ENCODE results near the gene PRSS58.

Gene PRSS58

GRCh38 chr7:142263598-142264380 is 5.9 kb upstream of the PRSS58 start:
- Histone ChIP-seq H3K9me3 (ENCODE audit: insufficient read depth, low read length, severe bottlenecking) (no peaks in the 10 kb centered on the region), H3K27me3 (ENCODE audit: insufficient read depth, low read length, poor library complexity) (no peaks in the 10 kb centered on the region), H3K9ac (ENCODE audit: low read depth, low read length) (no peak overlapping the region), H3K27ac (ENCODE audit: low read length) (no peak overlapping the region), H3K36me3 (ENCODE audit: insufficient read depth, low read length) (no peaks in the 10 kb centered on the region), H2AFZ (ENCODE audit: low read depth, low read length) (no peak overlapping the region), H3K79me2 (ENCODE audit: insufficient read depth, low read length) (no peaks in the 10 kb centered on the region), H3K4me3 (ENCODE audit: low read depth in 1 of 2, low read length in 2 of 2) (no peak overlapping the region), H3K4me1 (ENCODE audit: insufficient read depth, low read length) (no peaks in the 10 kb centered on the region), H4K20me1 (ENCODE audit: insufficient read depth, low read length) (no peaks in the 10 kb centered on the region), H3K4me2 (ENCODE audit: insufficient read depth, low read length) (no peak overlapping the region)
- DNase-seq (no peak), ATAC-seq (ENCODE audit: insufficient read depth, low read depth) (no peak)
- no peak for TF ChIP-seq CTCF (IDR thresholded peaks at IDR 0.05; ENCODE audit: borderline replicate concordance, extremely low read depth, low read length, poor library complexity, severe bottlenecking)
- no peak for TF ChIP-seq EZH2 (IDR thresholded peaks at IDR 0.05; ENCODE audit: borderline replicate concordance, low read depth, low read length, severe bottlenecking)

GRCh38 chr7:142250705-142251104 is 7.2 kb downstream of the PRSS58 start:
- H4K20me1 ChIP-seq (ENCODE audit: insufficient read depth, low read length) = no peaks in the 10 kb centered on the region
- no peak overlapping the region for H3K9ac ChIP-seq (ENCODE audit: low read depth, low read length)
- no peak overlapping the region for H3K4me2 ChIP-seq (ENCODE audit: insufficient read depth, low read length)
- H3K4me1 ChIP-seq (ENCODE audit: insufficient read depth, low read length) = no peaks in the 10 kb centered on the region
- ATAC-seq (ENCODE audit: insufficient read depth, low read depth) = no peak
- no peak overlapping the region for H2AFZ ChIP-seq (ENCODE audit: low read depth, low read length)
- no peak overlapping the region for H3K27ac ChIP-seq (ENCODE audit: low read length)
- no peaks in the 10 kb centered on the region for H3K27me3 ChIP-seq (ENCODE audit: insufficient read depth, low read length, poor library complexity)
- no peaks in the 10 kb centered on the region for H3K36me3 ChIP-seq (ENCODE audit: insufficient read depth, low read length)
- no peak for TF ChIP-seq CTCF (IDR thresholded peaks at IDR 0.05; ENCODE audit: borderline replicate concordance, extremely low read depth, low read length, poor library complexity, severe bottlenecking)
- TF ChIP-seq EZH2 (IDR thresholded peaks at IDR 0.05; ENCODE audit: borderline replicate concordance, low read depth, low read length, severe bottlenecking) = no peak
- H3K9me3 ChIP-seq (ENCODE audit: insufficient read depth, low read length, severe bottlenecking) = no peaks in the 10 kb centered on the region
- no peaks in the 10 kb centered on the region for H3K79me2 ChIP-seq (ENCODE audit: insufficient read depth, low read length)
- DNase-seq = no peak
- no peak overlapping the region for H3K4me3 ChIP-seq (ENCODE audit: low read depth in 1 of 2, low read length in 2 of 2)

- H3K27ac ChIP-seq (ENCODE audit: low read length) = no peak overlapping the region
- no peaks in the 10 kb centered on the region for H3K4me1 ChIP-seq (ENCODE audit: insufficient read depth, low read length)
- H3K9me3 ChIP-seq (ENCODE audit: insufficient read depth, low read length, severe bottlenecking) = no peaks in the 10 kb centered on the region
- H4K20me1 ChIP-seq (ENCODE audit: insufficient read depth, low read length) = no peaks in the 10 kb centered on the region
- H3K27me3 ChIP-seq (ENCODE audit: insufficient read depth, low read length, poor library complexity) = no peaks in the 10 kb centered on the region
- no peak overlapping the region for H3K4me3 ChIP-seq (ENCODE audit: low read depth in 1 of 2, low read length in 2 of 2)
- no peak overlapping the region for H3K4me2 ChIP-seq (ENCODE audit: insufficient read depth, low read length)
- no peak overlapping the region for H2AFZ ChIP-seq (ENCODE audit: low read depth, low read length)
- no peaks in the 10 kb centered on the region for H3K36me3 ChIP-seq (ENCODE audit: insufficient read depth, low read length)
- H3K79me2 ChIP-seq (ENCODE audit: insufficient read depth, low read length) = no peaks in the 10 kb centered on the region
- no peak overlapping the region for H3K9ac ChIP-seq (ENCODE audit: low read depth, low read length)
- TF ChIP-seq CTCF (IDR thresholded peaks at IDR 0.05; ENCODE audit: borderline replicate concordance, extremely low read depth, low read length, poor library complexity, severe bottlenecking) (no peak), EZH2 (IDR thresholded peaks at IDR 0.05; ENCODE audit: borderline replicate concordance, low read depth, low read length, severe bottlenecking) (no peak)
- no peak for DNase-seq
- no peak for ATAC-seq (ENCODE audit: insufficient read depth, low read depth)
Measured at GRCh38 chr7:142249918-142250317, 7.9 kb downstream of the PRSS58 start.

All from DND-41 (cell line).